HCT116 (cell line): ENCODE data around the gene ZFP28. TPM values are rescaled to one million over a fixed set of nuclear protein-coding genes. Genes with fewer than 3 reads are reported as not detected.

Experiments used
- ATAC-seq: fragments of 200-7000 bp; cut with Tn5 transposase; 2 replicates; pipeline ENCODE4 v1.9.1; 2020; ENCODE audit warnings: mild to moderate bottlenecking, moderate library complexity
- BruUV-seq: library from RNA; stranded (reverse); fragments of 400-500 nt; replicated peaks from 2 replicates; lab custom pipeline; 2021; lab: Mats Ljungman, UMichigan
- CTCF ChIA-PET: fragments of 300-600 bp; sonication (Branson Sonifier 250); formaldehyde crosslinking; loops from one replicate; lab custom pipeline; 2021; ENCODE audit warnings: antibody characterized with exemption; lab: Charles Lee
- POLR2A ChIA-PET: fragments of 300-600, 350-600 bp; sonication (Branson Sonifier 250); formaldehyde crosslinking; loops from one replicate; lab custom pipeline; 2021; ENCODE audit warnings: antibody characterized with exemption; lab: Charles Lee
- RAD21 ChIA-PET, 2 experiments: fragments of 300-600 bp; sonication (Branson Sonifier 250); formaldehyde crosslinking; loops; one replicate each; lab custom pipeline; 2023; ENCODE audit warnings: low total read pairs in 2 of 2; ENCODE audit not compliant: uncharacterized antibody in 2 of 2, unreplicated experiment in 2 of 2, low non-redundant PET in 1 of 2; lab: Charles Lee
- DNase-seq: peaks from one replicate; pipeline ENCODE4 v3.0.0-alpha.2; 2010; ENCODE audit warnings: low read depth, low spot score
- H2AFZ ChIP-seq: fragments of 200-600 bp; shearing (Covaris generic), sonication (generic); 2 replicates; pipeline ENCODE4 v1.6.1; 2017; ENCODE audit warnings: low read depth, mixed run types, mixed read lengths, antibody characterized with exemption, low read length; ENCODE audit not compliant: poor library complexity, severe bottlenecking
- H3K27ac ChIP-seq: 2 replicates; pipeline ENCODE4 v1.5.1; 2012; ENCODE audit warnings: low read depth, low read length
- H3K27me3 ChIP-seq: fragments of 200-600 bp; sonication (generic); 2 replicates; pipeline ENCODE4 v1.6.1; 2016; ENCODE audit warnings: mixed run types, low read length, mixed read lengths; ENCODE audit not compliant: insufficient read depth
- H3K36me3 ChIP-seq, 2 experiments: fragments of 200-500 bp in 1 of 2; fragments of 200-600 bp in 1 of 2; sonication (Bioruptor generic) in 1 of 2; sonication (generic) in 1 of 2; 2 replicates each; pipeline versions ENCODE4 v1.5.1 to v1.6.1; 2014 to 2016; ENCODE audit warnings: low read length in 2 of 2, inconsistent platforms in 1 of 2, mixed read lengths in 1 of 2, mixed run types in 1 of 2; ENCODE audit not compliant: insufficient read depth in 2 of 2, control insufficient read depth in 1 of 2
- H3K4me1 ChIP-seq, 2 experiments: fragments of 200-600 bp in 1 of 2; sonication (generic) in 1 of 2; 2 replicates each; pipeline versions ENCODE4 v1.5.1 to v1.6.1; 2012 to 2017; ENCODE audit warnings: low read length in 2 of 2, inconsistent platforms in 1 of 2, mild to moderate bottlenecking in 1 of 2, mixed read lengths in 1 of 2, mixed run types in 1 of 2, moderate library complexity in 1 of 2; ENCODE audit not compliant: insufficient read depth in 2 of 2, control insufficient read depth in 1 of 2
- H3K4me2 ChIP-seq: fragments of 200-600 bp; sonication (generic); 2 replicates; pipeline ENCODE4 v1.6.1; 2017; ENCODE audit warnings: mixed run types, low read length, mixed read lengths
- H3K4me3 ChIP-seq, 2 experiments: fragments of 200-600 bp in 1 of 2; sonication (generic) in 1 of 2; replicated peaks in 1 of 2; 2 replicates each; pipeline ENCODE4 v1.5.1; 2011 to 2016; ENCODE audit warnings: low read length in 2 of 2, control low read depth in 1 of 2, low read depth in 1 of 2, mild to moderate bottlenecking in 1 of 2, mixed read lengths in 1 of 2, mixed run types in 1 of 2
- H3K79me2 ChIP-seq: fragments of 200-600 bp; sonication (generic); 2 replicates; pipeline ENCODE4 v1.6.1; 2017; ENCODE audit warnings: mild to moderate bottlenecking, mixed run types, low read length, moderate library complexity, mixed read lengths; ENCODE audit not compliant: insufficient read depth
- H3K9ac ChIP-seq: fragments of 200-600 bp; sonication (generic); 2 replicates; pipeline ENCODE4 v1.6.1; 2016; ENCODE audit warnings: low read length, mixed read lengths
- H3K9me2 ChIP-seq: fragments of 200-600 bp; sonication (generic), shearing (Covaris generic); 2 replicates; pipeline ENCODE4 v1.6.1; 2017; ENCODE audit warnings: mixed run types, mild to moderate bottlenecking, moderate library complexity; ENCODE audit not compliant: insufficient read depth
- H3K9me3 ChIP-seq, 2 experiments: fragments of 200-500 bp in 1 of 2; fragments of 200-600 bp in 1 of 2; sonication (Bioruptor generic) in 1 of 2; sonication (generic) in 1 of 2; 2 replicates each; pipeline ENCODE4 v1.6.1; 2014 to 2017; ENCODE audit warnings: low read length in 2 of 2, mixed read lengths in 2 of 2, inconsistent platforms in 1 of 2, low read depth in 1 of 2, mild to moderate bottlenecking in 1 of 2, mixed run types in 1 of 2, moderate library complexity in 1 of 2; ENCODE audit not compliant: control insufficient read depth in 1 of 2, insufficient read depth in 1 of 2
- H4K20me1 ChIP-seq: fragments of 200-600 bp; sonication (generic), shearing (Covaris generic); 2 replicates; pipeline ENCODE4 v1.6.1; 2017; ENCODE audit warnings: mixed run types, mild to moderate bottlenecking, moderate library complexity; ENCODE audit not compliant: insufficient read depth
- ATF3 ChIP-seq: IDR thresholded peaks from 2 replicates; pipeline ENCODE4 v1.6.1; 2012
- CBX3 ChIP-seq: IDR thresholded peaks from 2 replicates; pipeline ENCODE4 v1.6.1; 2012; ENCODE audit warnings: low read depth
- CEBPB ChIP-seq: IDR thresholded peaks from 2 replicates; pipeline ENCODE4 v1.6.1; 2012; ENCODE audit warnings: low read depth
- CTCF ChIP-seq, 3 experiments: fragments of 200-600 bp in 1 of 3; sonication (generic) in 1 of 3; IDR thresholded peaks in 2 of 3; conservative IDR thresholded peaks in 1 of 3; 2 replicates each; pipeline ENCODE4 v1.5.1; 2012 to 2017; ENCODE audit warnings: low read depth in 2 of 3, low read length in 2 of 3, antibody characterized with exemption in 1 of 3, borderline replicate concordance in 1 of 3, control low read depth in 1 of 3, mild to moderate bottlenecking in 1 of 3, mixed read lengths in 1 of 3, mixed run types in 1 of 3, moderate library complexity in 1 of 3; ENCODE audit not compliant: insufficient read depth in 1 of 3
- EGR1 ChIP-seq: IDR thresholded peaks from 2 replicates; pipeline ENCODE4 v1.6.1; 2012; ENCODE audit warnings: low read depth
- ELF1 ChIP-seq: IDR thresholded peaks from 2 replicates; pipeline ENCODE4 v1.6.1; 2012; ENCODE audit warnings: low read depth, borderline replicate concordance
- EZH2 ChIP-seq: fragments of 200-600 bp; sonication (generic); IDR thresholded peaks from 2 replicates; pipeline ENCODE4 v1.6.1; 2017; ENCODE audit warnings: antibody characterized with exemption, mixed run types
- EZH2phosphoT487 ChIP-seq: fragments of 200-600 bp; IDR thresholded peaks from 2 replicates; pipeline ENCODE4 v1.6.1; 2018; ENCODE audit warnings: antibody characterized with exemption, borderline replicate concordance
- FOSL1 ChIP-seq: IDR thresholded peaks from 2 replicates; pipeline ENCODE4 v1.6.1; 2012; ENCODE audit warnings: low read depth
- JUND ChIP-seq: IDR thresholded peaks from 2 replicates; pipeline ENCODE4 v1.6.1; 2012
- MAX ChIP-seq: IDR thresholded peaks from 2 replicates; pipeline ENCODE4 v1.6.1; 2012
- POLR2AphosphoS5 ChIP-seq: IDR thresholded peaks from 2 replicates; pipeline ENCODE4 v1.6.1; 2011; ENCODE audit warnings: mild to moderate bottlenecking, low read depth, low read length, moderate library complexity
- RAD21 ChIP-seq: IDR thresholded peaks from 2 replicates; pipeline ENCODE4 v1.6.1; 2012; ENCODE audit warnings: low read depth, mild to moderate bottlenecking
- REST ChIP-seq: IDR thresholded peaks from 2 replicates; pipeline ENCODE4 v1.6.1; 2012; ENCODE audit warnings: low read depth
- SIN3A ChIP-seq: IDR thresholded peaks from 2 replicates; pipeline ENCODE4 v1.6.1; 2012; ENCODE audit warnings: low read depth
- TCF7L2 ChIP-seq: IDR thresholded peaks from 2 replicates; pipeline ENCODE4 v1.7.0; 2011; ENCODE audit warnings: borderline replicate concordance, inconsistent platforms; ENCODE audit not compliant: insufficient read depth, insufficient read length; ENCODE audit errors: extremely low read depth
- ZBTB33 ChIP-seq: IDR thresholded peaks from 2 replicates; pipeline ENCODE4 v1.6.1; 2011; ENCODE audit warnings: mild to moderate bottlenecking, low read length, moderate library complexity; ENCODE audit not compliant: insufficient replicate concordance; ENCODE audit errors: extremely low read depth
- ZNF274 ChIP-seq: fragments of 200-500 bp; sonication (Bioruptor generic); IDR thresholded peaks from 2 replicates; pipeline ENCODE4 v1.6.1; 2014; ENCODE audit warnings: mild to moderate bottlenecking, low read depth, low read length, inconsistent platforms
- intact Hi-C: fragments of 100-400 bp; cut with micrococcal nuclease; formaldehyde crosslinking; loops from 2 replicates; pipeline ENCODE4 v1.10.0; 2022
- total RNA-seq: library from RNA; stranded (reverse); gene quantifications from one replicate; pipeline ENCODE4 v1.2.1, GENCODE V29; 2021; ENCODE audit not compliant: unreplicated experiment

Gene ZFP28
- total RNA-seq, 1 experiment from 2014 or later = not detected

GRCh38 chr19:56597696-56598095 is 58.9 kb downstream of the ZFP28 start:
- Histone ChIP-seq H3K4me1 (no peaks in the 10 kb centered on the region), H3K9me3 (peaks cover 16 to 33% of the 10 kb centered on the region in 2 experiments; a peak in 2 of 4 replicates), H4K20me1 (no peaks in the 10 kb centered on the region), H3K27me3 (no peaks in the 10 kb centered on the region), H3K27ac (no peak overlapping the region), H3K4me2 (no peak overlapping the region), H2AFZ (no peak overlapping the region), H3K9ac (no peak overlapping the region), H3K4me3 (no peak overlapping the region), H3K79me2 (no peaks in the 10 kb centered on the region), H3K36me3 (no peaks in the 10 kb centered on the region), H3K9me2 (no peaks in the 10 kb centered on the region)
- CTCF ChIA-PET = no interaction called here
- intact Hi-C loops = no loop called here
- RAD21 ChIA-PET = no interaction called here
- TF ChIP-seq FOSL1 (no peak), ELF1 (no peak), JUND (no peak), SIN3A (no peak), CEBPB (no peak), EZH2 (no peak), CTCF (IDR thresholded peaks at IDR 0.05 in 2 of 3, conservative IDR thresholded peaks at IDR 0.05 in 1 of 3; ENCODE audit: borderline replicate concordance in 1 of 3, insufficient read depth in 1 of 3, low read depth in 2 of 3, low read length in 2 of 3) (no peak), TCF7L2 (no peak), CBX3 (no peak), POLR2AphosphoS5 (no peak), RAD21 (no peak), EGR1 (no peak), MAX (no peak), ZBTB33 (no peak), EZH2phosphoT487 (no peak), ATF3 (no peak), REST (no peak), ZNF274 (no peak)
- ATAC-seq (no peak), DNase-seq (no peak)
- BruUV-seq = no TSS peak
- POLR2A ChIA-PET = no interaction called here
